ENCODE measurements around the gene PTPRT.

Gene PTPRT

DNA sequence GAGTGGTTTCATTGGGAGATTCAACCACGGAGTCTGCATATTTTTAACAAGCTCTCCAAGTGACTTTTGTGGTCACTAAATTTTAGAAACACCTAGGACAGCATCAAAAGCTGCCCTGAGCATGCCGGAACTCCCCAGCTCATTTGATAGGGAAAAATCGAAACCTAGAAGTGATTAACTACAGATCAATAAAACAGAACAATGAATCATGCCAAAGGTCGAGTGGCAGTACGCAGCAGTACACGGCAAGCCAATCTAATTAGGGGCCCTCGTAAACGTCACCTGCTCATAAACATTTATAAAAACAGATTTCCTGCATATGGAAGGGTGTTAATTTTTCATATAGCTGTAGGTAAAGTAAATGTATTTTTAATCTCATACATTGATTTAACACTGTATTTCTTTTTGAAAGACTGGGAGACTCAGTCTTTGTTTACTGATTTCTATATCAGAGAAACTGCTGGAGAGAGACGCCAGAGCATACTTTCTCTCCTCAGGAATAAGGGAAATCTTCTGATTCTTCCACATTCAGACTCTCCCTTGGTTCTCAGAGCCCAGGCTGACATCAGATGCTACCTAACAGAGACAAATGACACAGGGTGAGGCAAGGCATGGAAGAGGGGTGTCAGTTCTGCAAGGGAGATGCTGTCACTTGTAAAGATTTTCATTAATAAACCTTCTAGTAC, 232.5 kb downstream of the PTPRT start:
- no peak for DNase-seq (ENCODE audit: low read depth)
- H3K4me3 ChIP-seq (ENCODE audit: control insufficient read depth, low read depth, low read length): no peak overlapping the region
- TF ChIP-seq, protein P1, sequence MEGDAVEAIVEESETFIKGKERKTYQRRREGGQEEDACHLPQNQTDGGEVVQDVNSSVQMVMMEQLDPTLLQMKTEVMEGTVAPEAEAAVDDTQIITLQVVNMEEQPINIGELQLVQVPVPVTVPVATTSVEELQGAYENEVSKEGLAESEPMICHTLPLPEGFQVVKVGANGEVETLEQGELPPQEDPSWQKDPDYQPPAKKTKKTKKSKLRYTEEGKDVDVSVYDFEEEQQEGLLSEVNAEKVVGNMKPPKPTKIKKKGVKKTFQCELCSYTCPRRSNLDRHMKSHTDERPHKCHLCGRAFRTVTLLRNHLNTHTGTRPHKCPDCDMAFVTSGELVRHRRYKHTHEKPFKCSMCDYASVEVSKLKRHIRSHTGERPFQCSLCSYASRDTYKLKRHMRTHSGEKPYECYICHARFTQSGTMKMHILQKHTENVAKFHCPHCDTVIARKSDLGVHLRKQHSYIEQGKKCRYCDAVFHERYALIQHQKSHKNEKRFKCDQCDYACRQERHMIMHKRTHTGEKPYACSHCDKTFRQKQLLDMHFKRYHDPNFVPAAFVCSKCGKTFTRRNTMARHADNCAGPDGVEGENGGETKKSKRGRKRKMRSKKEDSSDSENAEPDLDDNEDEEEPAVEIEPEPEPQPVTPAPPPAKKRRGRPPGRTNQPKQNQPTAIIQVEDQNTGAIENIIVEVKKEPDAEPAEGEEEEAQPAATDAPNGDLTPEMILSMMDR (conservative IDR thresholded peaks at IDR 0.05; ENCODE audit: control insufficient read depth, insufficient read depth, low read depth, low read length): no peak

- H3K4me3 ChIP-seq (ENCODE audit: control insufficient read depth, low read depth, low read length): no peak overlapping the region
- DNase-seq (ENCODE audit: low read depth): no peak
- TF ChIP-seq, protein P1 (conservative IDR thresholded peaks at IDR 0.05; ENCODE audit: control insufficient read depth, insufficient read depth, low read depth, low read length): no peak
These were observed 234.0 kb downstream of the PTPRT start for GRCh38 chr20:42955713-42956112.

DNA sequence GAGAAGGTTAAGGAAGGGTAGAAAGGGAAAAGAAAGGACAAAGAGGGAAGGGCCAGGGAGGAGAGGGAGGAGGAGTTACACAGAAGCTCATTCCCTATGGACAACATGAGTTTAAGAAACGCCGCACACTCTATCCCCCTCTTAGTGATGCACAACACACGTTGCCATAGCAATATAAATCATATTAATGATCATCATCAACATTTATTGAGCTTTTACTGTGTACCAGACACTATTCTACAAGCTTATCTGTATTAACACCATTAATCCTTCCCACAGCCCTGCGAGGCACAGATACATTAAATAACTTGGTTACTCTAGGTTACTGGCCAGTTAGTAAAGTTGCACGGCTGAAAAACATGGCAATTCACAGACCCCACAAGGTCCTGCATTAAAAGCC, 234.8 kb downstream of the PTPRT start:
- no peak overlapping the region for H3K4me3 ChIP-seq (ENCODE audit: control insufficient read depth, low read depth, low read length)
- TF ChIP-seq, protein P1 (conservative IDR thresholded peaks at IDR 0.05; ENCODE audit: control insufficient read depth, insufficient read depth, low read depth, low read length): no peak
- DNase-seq (ENCODE audit: low read depth): no peak

DNA sequence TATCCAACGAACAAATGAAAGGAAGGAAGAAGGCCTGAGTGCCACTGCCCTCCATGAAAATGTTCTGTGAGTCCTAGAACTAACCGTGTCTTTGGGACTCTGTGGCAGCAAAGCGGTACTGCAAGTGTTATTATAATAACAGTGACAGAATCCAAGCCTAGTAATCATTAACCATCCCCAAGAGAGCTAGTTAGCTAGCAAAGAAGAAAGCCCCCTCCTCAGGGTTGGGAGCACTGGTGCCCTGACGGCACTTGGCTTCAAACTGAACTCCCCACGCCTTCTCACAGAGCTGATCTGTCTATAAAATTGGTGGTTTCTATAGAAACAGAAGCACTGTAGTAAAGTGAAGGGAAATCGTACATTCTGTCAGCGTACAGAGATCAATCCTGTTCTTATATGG, 239.8 kb downstream of the PTPRT start:
- H3K4me3 ChIP-seq (ENCODE audit: control insufficient read depth, low read depth, low read length): no peak overlapping the region
- DNase-seq (ENCODE audit: low read depth): no peak
- TF ChIP-seq, protein P1 (conservative IDR thresholded peaks at IDR 0.05; ENCODE audit: control insufficient read depth, insufficient read depth, low read depth, low read length): no peak

DNA sequence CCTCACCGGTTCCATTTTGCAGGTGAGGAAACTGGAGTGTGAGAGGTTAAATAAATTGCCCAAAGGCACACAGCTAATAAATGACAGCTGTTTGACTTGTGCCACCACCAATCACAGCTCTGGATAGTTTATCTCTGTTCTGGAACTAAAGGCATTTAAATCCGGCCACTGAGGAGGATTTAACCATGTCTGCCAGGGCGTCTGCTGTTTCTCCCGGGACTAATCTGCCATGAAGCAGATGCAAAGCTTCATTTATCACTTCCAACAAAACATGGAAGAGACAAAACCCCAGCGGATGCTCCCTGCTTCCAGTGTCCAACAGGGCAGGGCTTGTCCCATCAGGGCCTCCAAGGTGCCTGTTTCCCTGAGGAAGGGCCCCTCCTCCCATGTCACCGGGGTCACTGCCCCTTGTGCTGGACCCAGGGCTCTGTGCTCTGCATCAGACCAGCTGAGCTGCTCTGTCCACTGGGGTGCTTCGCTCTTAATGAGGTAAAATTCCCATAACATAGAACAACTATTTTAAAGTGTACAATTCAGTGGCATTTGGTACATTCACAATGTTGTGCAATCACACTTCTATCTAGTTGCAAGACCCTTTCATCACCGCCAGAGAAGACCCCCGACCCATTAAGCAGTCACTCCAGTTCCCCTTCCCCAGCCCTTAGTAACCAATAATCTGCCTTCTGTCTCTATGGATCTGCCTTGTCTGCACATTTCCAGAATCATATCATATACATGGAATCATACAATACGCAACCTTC, 244.3 kb downstream of the PTPRT start:
- TF ChIP-seq, protein P1 (conservative IDR thresholded peaks at IDR 0.05; ENCODE audit: control insufficient read depth, insufficient read depth, low read depth, low read length): no peak
- H3K4me3 ChIP-seq (ENCODE audit: control insufficient read depth, low read depth, low read length): no peak overlapping the region
- DNase-seq (ENCODE audit: low read depth): no peak

DNA sequence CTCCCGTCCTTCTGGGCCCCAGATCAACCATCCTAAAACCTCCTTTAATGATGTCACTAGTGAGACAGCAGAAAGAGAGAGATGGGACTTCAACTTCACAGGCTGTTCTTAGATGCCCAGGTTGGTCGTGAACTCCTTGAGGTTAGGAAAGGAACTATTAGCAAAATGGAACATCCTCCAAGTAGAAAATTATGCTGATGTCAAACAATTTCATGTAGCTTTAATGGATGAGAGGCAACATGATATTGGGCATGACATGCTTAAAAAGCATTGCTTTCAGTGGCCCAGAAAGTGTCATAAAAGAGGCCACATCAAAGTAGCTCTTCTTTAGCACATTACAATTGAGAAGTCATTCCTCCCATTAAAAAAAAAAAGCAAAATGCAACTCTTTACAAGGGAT, 248.1 kb downstream of the PTPRT start:
- DNase-seq (ENCODE audit: low read depth): no peak
- no peak overlapping the region for H3K4me3 ChIP-seq (ENCODE audit: control insufficient read depth, low read depth, low read length)
- TF ChIP-seq, protein P1 (conservative IDR thresholded peaks at IDR 0.05; ENCODE audit: control insufficient read depth, insufficient read depth, low read depth, low read length): no peak
